Activated CD4-positive, CD25-positive, alpha-beta regulatory T cell treated with anti-CD3 and anti-CD28 coated beads, Interleukin-2, amount 50 U/mL, for 16 hours (primary cell): ENCODE results near the gene MED13L.

Source experiments
- DNase-seq: peaks from one replicate; pipeline ENCODE4 v3.0.0-alpha.2; 2020; ENCODE audit warnings: low read depth, low spot score

MED13L gene

DNA sequence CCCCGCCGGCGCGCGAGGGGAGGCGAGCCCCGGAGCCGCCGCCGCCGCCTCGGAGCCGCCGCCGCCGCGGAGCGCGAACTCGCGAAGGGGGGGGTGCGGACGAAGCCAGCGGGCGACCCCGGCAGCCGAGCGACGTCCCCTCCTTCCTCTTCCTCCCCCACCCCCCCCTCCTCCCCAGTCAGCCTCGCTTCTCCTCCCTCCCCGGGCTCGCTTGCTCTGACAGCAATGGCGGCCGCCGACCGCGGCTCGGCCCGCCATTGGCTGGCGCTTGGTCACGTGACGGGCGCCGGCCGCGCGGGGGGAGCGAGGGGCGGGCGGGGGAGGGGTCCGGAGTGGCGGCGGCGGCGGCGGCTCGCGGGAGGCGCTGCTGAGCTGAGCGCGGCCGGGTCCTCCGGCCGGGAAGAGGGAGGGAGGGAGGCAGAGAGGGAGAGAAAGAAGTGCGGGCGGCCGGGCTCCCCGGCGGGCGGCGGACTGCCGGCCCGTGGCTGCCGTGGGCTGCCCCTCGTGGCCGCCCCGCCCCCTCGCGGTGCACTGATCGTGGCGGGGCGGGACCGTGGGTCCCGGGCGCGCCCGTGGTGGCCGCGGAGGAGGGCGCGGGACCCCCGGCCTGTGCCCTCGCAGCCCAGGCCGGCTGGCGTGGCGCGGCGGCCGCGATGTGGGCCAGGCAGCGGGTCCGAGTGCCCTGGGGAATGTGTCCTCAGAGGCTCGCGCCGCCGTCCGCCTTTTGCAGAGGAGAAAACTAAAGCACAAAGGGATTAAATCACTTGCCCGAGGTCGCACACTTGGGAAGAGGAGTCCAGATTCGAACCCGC is at the start of gene MED13L:
Gene MED13L (minus strand): TSS at position 227 of the 812 bp plus-strand sequence. CDS start 562 bp downstream, outside the sequence.
- peak; percentile 78 for DNase-seq

DNA sequence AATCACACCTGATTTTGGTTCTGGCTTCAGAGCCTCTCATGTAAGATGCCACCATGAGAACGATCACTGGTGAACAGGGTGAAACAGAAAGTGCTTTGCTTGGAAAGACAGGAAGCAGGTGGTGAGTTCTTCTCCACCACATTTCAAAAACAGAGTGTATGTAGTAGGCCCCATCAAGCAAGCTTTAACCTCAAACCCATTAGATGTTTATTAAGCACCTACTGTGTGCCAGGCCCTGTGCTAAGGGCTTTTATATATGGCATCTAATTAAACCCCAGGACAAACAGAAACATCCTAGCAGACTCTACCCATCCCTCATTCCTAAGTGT is 47.8 kb upstream of the MED13L start:
- no peak for DNase-seq

GRCh38 chr12:116324654-116325335 is 47.3 kb upstream of the MED13L start:
- DNase-seq = no peak

DNA sequence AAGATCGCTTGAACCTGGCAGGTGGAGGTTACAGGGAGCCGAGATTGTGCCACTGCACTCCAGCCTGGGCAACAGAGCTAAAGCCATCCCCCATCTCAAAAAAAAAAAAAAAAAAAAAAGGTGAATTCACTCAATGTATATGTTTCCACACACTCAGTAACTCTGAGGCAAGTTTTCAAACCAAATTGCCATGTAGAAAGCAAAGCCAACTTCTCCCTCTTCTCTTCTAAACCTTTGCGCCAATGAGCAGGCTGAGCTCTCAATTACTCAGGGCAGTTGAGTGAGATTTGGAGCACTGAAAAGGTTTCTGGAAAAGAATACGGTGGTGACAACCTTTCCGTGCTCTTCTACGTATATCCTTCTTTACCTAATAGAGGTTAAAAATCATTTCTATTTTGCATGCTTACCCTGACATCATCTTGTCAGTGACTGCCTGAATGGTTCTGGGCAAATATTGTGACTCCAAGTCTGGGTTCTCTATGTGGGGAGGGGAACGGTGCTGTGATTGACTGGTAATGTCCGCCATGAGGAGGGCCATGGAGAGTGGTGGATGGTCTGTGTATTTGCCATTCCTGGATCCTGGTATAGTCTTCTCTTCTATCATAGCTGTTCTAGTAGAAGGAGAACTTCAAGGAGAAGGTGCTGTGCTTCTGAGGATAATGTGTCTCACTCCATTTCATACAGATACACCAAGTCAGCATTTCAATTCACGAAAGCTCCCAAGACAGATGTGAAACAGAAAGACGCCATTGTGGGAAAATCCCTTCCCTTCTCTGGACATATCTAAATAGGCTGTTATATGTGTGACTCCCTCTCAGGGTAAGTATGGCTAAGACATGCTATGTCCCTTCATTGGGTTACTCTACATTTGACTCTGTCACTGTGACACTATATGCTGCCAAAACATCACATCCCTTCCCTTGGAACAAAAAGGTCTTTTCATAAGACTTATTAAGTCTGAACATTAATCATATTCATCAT is 46.2 kb upstream of the MED13L start:
- DNase-seq = no peak

DNA sequence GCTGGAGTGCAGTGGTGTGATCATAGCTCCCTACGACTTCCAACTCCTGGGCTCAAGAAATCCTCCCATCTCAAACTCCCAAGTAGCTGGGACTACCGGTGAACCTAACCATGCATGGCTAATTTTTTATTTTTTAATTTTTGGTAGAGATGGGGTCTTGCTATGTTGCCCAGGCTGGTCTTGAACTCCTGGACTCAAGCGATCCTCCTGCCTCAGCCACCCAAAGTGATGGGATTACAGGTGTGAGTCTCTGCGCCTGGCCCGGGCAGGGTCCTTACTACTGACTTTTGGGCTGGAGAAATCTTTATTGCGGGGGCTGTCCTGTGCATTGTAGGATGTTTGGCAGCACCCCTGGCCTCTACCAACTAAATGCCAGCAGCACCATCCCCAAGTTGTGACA is 44.4 kb upstream of the MED13L start:
- DNase-seq = no peak

GRCh38 chr12:116320791-116321217 is 43.3 kb upstream of the MED13L start:
- DNase-seq = no peak

GRCh38 chr12:116319898-116320621 is 42.6 kb upstream of the MED13L start:
- no peak for DNase-seq

- DNase-seq = no peak
Measured at GRCh38 chr12:116319233-116319897, 41.9 kb upstream of the MED13L start.

DNA sequence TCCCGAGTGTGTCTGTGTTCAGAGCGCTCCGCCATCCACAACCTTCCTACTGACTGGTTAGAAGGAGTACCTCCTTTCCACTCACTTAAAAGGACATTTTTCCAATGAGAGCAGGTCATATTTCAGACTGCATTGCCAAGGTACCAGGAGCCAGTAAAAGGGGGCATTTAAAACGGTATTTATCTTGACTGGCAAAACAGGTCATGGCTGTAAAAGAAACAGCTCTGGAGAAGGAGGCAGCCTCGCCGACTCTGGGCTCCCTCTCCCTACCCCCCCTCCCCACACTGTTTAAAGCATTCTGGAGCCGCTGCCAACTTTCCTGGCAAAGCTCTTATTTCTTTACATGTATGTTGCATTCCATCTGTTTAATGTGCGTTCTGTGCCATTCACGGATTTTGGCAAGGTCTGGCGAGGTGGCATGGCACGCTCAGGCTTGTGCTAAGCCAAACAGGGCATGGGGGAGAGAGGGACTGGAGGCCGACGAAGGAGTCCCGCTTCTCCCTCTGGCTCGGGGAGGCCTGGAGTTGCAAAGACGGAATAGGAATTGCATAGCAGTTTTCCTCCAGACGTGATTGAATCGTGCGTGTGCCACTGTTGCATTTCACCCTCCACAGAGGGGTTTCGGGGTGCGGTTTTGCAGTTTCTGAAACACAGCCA is 41.2 kb upstream of the MED13L start:
- DNase-seq = no peak

DNA sequence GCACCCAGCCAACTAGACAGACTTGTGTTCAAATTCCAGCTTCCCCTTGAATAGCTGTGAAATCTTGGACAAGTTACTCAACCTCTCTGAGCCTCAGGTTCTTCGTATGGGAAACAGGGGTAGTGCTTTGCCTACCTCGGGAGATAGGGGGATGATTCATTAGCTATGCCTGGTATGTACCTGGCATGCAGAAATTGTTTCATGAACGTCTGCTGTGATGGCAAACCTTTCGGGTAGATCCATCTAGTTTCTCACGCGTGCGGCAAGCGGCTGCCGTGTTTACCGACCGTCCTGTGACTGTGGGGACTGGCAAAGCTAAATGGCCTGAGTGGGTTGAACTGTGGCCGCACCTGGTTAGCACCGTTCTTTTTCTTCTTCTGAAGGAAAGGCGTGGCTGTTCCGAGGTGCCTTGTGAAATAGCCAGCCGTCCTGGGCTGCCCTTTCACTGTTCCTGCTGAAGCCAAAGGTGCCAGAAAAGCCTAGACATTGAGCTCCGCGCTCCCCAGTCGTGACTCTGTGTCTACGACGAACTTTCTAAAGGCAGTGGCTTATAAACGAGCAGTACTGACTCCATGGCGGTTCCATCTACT is 40.6 kb upstream of the MED13L start:
- DNase-seq = no peak

DNA sequence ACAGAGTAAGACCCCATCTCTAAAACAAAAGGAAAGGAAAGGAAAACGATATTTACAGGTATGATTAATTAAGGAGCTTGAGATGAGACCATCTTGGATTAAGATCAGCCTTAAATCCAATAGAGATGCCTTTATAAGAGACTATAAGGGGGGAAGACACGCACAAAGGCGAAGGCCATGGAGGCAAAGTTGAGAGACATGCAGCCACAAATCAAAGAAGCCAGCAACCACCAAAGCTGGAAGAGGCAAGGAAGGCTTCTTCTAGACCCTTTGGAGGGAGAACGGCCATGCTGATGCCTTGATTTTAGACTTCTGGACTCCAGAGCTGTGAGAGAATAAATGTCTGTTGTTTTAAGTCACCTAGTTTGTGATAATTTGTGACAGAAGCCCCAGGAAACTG is 39.6 kb upstream of the MED13L start:
- DNase-seq = no peak

GRCh38 chr12:116314477-116314876 is 37.0 kb upstream of the MED13L start:
- DNase-seq = no peak

- no peak for DNase-seq
Measured at GRCh38 chr12:116313194-116313927, 35.9 kb upstream of the MED13L start.

- no peak for DNase-seq
Measured at GRCh38 chr12:116310082-116310481, 32.6 kb upstream of the MED13L start.

GRCh38 chr12:116309343-116309742 is 31.9 kb upstream of the MED13L start:
- DNase-seq = no peak

DNA sequence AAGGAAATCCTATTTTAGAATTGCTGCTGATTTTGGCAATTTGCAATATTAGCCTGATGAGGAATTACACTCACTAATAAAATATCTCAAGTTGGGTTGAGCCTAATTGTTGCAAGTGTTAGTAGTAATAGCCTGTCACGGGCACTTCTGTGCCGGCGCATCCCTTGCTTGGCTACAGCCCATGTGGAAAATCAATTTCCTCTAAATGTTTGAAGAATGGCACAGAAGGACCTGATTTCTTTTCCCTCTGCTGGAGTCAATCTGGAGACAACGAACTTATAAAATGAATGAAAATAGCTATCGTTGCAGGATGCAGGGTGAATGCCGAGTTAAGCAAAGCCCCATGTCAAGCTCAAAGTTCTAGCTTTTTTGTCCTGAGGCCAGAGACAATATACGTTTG is 31.2 kb upstream of the MED13L start:
- DNase-seq = no peak

DNA sequence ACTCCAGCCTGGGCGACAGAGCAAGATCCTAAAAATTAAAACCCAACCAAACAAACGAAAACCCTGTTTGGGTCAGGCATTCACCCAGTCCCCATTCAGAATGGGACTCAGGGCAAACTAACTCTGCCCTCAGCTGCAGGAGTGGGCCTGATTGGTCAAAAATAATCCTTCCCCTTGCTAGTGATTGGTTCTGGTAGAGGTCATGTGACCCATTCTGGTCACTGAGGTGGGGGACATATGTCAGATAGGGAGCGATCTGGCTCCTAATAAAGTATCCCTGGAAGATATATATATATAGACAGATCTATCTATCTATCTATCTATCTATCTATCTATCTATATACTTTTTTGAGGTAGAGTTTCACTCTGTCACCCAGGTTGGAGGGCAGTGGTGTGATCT is 29.5 kb upstream of the MED13L start:
- no peak for DNase-seq

DNA sequence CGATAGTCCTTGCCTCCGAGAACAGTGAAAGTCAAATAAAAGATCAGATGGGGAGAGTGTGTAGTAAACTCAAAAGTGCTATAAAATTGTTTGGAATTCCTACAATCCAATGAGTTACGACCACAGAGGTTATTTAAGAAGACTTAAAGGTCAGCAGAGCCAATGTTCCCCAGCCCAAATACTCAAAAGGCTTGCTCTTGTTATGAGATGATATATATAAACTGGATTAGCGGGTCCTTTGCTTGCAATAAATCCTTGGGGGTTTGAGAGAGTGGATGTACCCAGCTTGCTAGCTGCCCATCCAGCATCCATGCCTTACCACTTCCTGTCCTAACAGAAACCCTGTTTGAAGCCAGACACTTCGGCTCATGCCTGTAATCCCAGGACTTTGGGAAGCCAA is 29.0 kb upstream of the MED13L start:
- DNase-seq = no peak

GRCh38 chr12:116304621-116305020 is 27.1 kb upstream of the MED13L start:
- no peak for DNase-seq
